ENCODE measurements around the gene ACSS1.

ACSS1 gene

GRCh38 chr20:25058051-25058846 is at the start of gene ACSS1:
Gene ACSS1 (minus strand): TSS chr20:25058139. CDS start chr20:25058102, 37 bp downstream.
- no peak for DNase-seq

- DNase-seq, result no peak
Observed at GRCh38 chr20:25103526-25103925, 45.6 kb upstream of the ACSS1 start.

GRCh38 chr20:25100914-25101313 is 43.0 kb upstream of the ACSS1 start:
- no peak for DNase-seq

GRCh38 chr20:25099601-25100140 is 41.7 kb upstream of the ACSS1 start:
- DNase-seq, result no peak

- no peak for DNase-seq
Observed at GRCh38 chr20:25097498-25097897, 39.6 kb upstream of the ACSS1 start.

GRCh38 chr20:25090492-25091429 is 32.8 kb upstream of the ACSS1 start:
- no peak for DNase-seq

- DNase-seq, result no peak
Observed at GRCh38 chr20:25089662-25090061, 31.7 kb upstream of the ACSS1 start.

- no peak for DNase-seq
Observed at GRCh38 chr20:25089096-25089495, 31.2 kb upstream of the ACSS1 start.

- DNase-seq, result no peak
Observed at GRCh38 chr20:25088267-25088666, 30.3 kb upstream of the ACSS1 start.

- DNase-seq, result no peak
Observed at GRCh38 chr20:25087186-25087929, 29.4 kb upstream of the ACSS1 start.

GRCh38 chr20:25085756-25086495 is 28.0 kb upstream of the ACSS1 start:
- no peak for DNase-seq

GRCh38 chr20:25084626-25085187 is 26.8 kb upstream of the ACSS1 start:
- no peak for DNase-seq

- no peak for DNase-seq
Observed at GRCh38 chr20:25083773-25084625, 26.1 kb upstream of the ACSS1 start.

GRCh38 chr20:25083141-25083772 is 25.3 kb upstream of the ACSS1 start:
- no peak for DNase-seq

GRCh38 chr20:25082498-25082873 is 24.5 kb upstream of the ACSS1 start:
- DNase-seq, result no peak

GRCh38 chr20:25081730-25082497 is 24.0 kb upstream of the ACSS1 start, which contains the start of gene VSX1:
Gene VSX1 (minus strand): TSS chr20:25082141. CDS start chr20:25082096, 45 bp downstream.
- no peak for DNase-seq

GRCh38 chr20:25081065-25081729 is 23.3 kb upstream of the ACSS1 start:
- DNase-seq, result no peak

- no peak for DNase-seq
Observed at GRCh38 chr20:25079171-25079570, 21.2 kb upstream of the ACSS1 start.

GRCh38 chr20:25078662-25079061 is 20.7 kb upstream of the ACSS1 start:
- DNase-seq, result no peak

All from NCI-H1436 (cell line).